ENCODE data around the gene PORCN. TPM values are rescaled to one million over a fixed set of nuclear protein-coding genes. Genes with fewer than 3 reads are reported as not detected.

Gene PORCN
- total and polyA plus RNA-seq, 7 experiments from 2014 or later: 10.0 to 19.0 (median 15.5) TPM

DNA sequence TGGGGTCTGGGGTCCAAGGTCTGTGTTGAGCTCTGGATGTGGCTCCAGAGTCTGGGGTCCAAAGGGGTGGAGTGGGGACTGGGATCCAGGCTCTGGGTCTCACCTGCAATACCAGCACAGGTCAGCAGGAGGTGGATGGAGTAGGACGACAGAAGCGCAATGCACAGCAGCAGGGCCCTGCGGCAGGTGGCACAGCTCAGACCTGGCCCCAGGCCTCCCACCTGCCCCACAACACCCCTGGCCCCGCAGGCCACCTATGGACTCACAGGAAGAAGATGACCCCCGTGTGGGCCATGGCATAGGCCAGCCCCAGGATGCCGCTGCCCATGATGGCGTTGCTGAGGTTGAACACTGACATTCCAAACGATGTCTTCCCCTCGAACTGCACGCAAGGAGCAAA lies 42.1 kb upstream of the PORCN start:
- intact Hi-C loops (cut with micrococcal nuclease): loop anchor here in 1 of 2 donors (5.0 kb wide), 1 partner anchor 41 kb away; the partner anchor contains the start of gene PORCN
- CTCF ChIA-PET: no interaction called here

DNA sequence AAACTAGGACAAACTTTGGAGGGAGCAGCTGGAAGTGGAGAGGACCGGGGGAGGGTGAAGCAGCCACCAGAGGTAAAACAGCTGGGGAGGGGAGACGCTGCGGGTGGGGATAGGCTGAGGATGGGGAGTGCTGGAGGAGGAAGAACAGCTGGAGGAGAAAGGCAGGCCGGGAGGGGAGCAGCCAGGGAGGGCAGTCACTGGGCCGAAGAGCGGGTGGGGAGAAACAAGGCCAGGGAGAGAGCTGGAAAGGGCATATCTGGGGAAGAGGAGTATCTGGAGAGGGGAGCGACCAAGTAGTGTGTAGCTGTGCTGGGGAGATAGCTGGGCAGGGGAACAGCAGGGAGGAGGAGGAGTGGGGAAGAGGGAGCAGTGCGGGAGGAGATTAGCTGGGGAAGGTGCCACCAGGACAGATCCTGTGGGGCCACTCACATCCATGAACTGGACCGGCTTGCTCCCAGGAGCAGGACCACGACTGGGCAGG lies 41.5 kb upstream of the PORCN start:
- intact Hi-C loops (cut with micrococcal nuclease): loop anchor here in 1 of 2 donors (5.0 kb wide), 1 partner anchor 40 kb away; the partner anchor contains the start of gene PORCN
- Histone ChIP-seq H3K27me3 (ENCODE audit: control insufficient read depth in 2 of 2, insufficient read depth in 2 of 2, low read length in 2 of 2) (no peaks in the 10 kb centered on the region), H3K36me3 (ENCODE audit: control insufficient read depth in 2 of 3, insufficient read depth in 3 of 3, low read length in 3 of 3) (no peaks in the 10 kb centered on the region), H3K4me1 (ENCODE audit: control insufficient read depth in 2 of 2, insufficient read depth in 2 of 2, low read length in 2 of 2) (peaks cover 0 to 5% of the 10 kb centered on the region in 2 donors), H3K27ac (ENCODE audit: low read depth, low read length) (no peak overlapping the region), H3K4me3 (ENCODE audit: low read length) (no peak overlapping the region), H3K9me3 (ENCODE audit: control insufficient read depth in 2 of 3, low read length in 3 of 3) (no peaks in the 10 kb centered on the region)
- ChIA-PET CTCF (interaction anchor here (0.7 kb wide), 1 partner anchor 480 kb away, joined by 4 read pairs; no protein-coding TSS in a partner anchor), POLR2A (interaction anchor here (2.1 kb wide), 1 partner anchor 107 kb away, joined by 7 read pairs; the partner anchor contains the start of gene RBM3)
- peak overlapping the region in 3 of 9 donors; percentile 4 to 96 (median 55) for H3K27ac Mint-ChIP-seq
- no peak for ATAC-seq
- H3K4me3 Mint-ChIP-seq: peak overlapping the region in 8 of 10 donors; percentile 21 to 97 (median 67)
- peaks cover 12 to 44% (median 24%) of the 10 kb centered on the region in 7 donors for H3K4me1 Mint-ChIP-seq
- H3K36me3 Mint-ChIP-seq: peaks cover 0 to 31% (median 6%) of the 10 kb centered on the region in 5 donors
- no peaks in the 10 kb centered on the region for H3K9me3 Mint-ChIP-seq
- H3K27me3 Mint-ChIP-seq: no peaks in the 10 kb centered on the region
- DNase-seq: no peak

More for the DNA sequence above, 42.1 kb upstream of the PORCN start:
- Mint-ChIP-seq H3K36me3 (peaks cover 0 to 31% (median 6%) of the 10 kb centered on the region in 5 donors), H3K9me3 (no peaks in the 10 kb centered on the region), H3K4me3 (peak overlapping the region in 7 of 10 donors; percentile 16 to 97 (median 42)), H3K27me3 (no peaks in the 10 kb centered on the region), H3K27ac (peak overlapping the region in 1 of 9 donors; percentile 49), H3K4me1 (peaks cover 12 to 47% (median 24%) of the 10 kb centered on the region in 7 donors)
- no peak overlapping the region for H3K4me3 ChIP-seq (ENCODE audit: low read length)
- H3K4me1 ChIP-seq (ENCODE audit: control insufficient read depth in 2 of 2, insufficient read depth in 2 of 2, low read length in 2 of 2): peaks cover 0 to 5% of the 10 kb centered on the region in 2 donors
- H3K36me3 ChIP-seq (ENCODE audit: control insufficient read depth in 2 of 3, insufficient read depth in 3 of 3, low read length in 3 of 3): peaks cover 0 to 3% (median 0%) of the 10 kb centered on the region in 3 experiments
- DNase-seq (peak in 1 of 9 donors; percentile 25), ATAC-seq (peak; percentile 34)
- H3K27me3 ChIP-seq (ENCODE audit: control insufficient read depth in 2 of 2, insufficient read depth in 2 of 2, low read length in 2 of 2): no peaks in the 10 kb centered on the region
- POLR2A ChIA-PET: no interaction called here
- H3K9me3 ChIP-seq (ENCODE audit: control insufficient read depth in 2 of 3, low read length in 3 of 3): no peaks in the 10 kb centered on the region
- H3K27ac ChIP-seq (ENCODE audit: low read depth, low read length): no peak overlapping the region

DNA sequence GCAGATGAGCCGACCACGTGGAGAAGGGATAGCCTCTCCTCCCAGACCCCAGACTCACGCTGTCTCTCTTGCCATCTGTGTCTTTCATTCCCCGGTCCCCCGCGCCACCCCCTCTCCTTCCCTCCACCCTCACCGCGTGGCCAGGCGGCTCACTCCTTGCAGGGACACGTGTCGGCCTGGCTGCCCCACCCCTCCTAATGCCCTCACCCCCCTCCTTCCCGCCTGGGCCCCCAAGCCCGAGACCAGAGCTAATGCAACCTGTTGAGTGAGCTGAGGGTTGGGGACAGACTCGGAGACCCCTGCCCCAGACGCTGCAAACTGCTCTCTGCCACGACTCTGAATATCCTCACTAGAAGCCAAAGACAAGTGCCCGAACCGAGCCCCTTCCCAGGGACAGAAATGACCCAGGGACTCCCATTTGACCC lies 40.5 kb upstream of the PORCN start:
- peak overlapping the region; percentile 89 to 97 (median 92) for H3K4me3 Mint-ChIP-seq
- DNase-seq: peak in 1 of 9 donors; percentile 36
- peaks cover 12 to 41% (median 24%) of the 10 kb centered on the region in 7 donors for H3K4me1 Mint-ChIP-seq
- Histone ChIP-seq H3K4me1 (ENCODE audit: control insufficient read depth in 2 of 2, insufficient read depth in 2 of 2, low read length in 2 of 2) (peaks cover 0 to 5% of the 10 kb centered on the region in 2 donors), H3K27me3 (ENCODE audit: control insufficient read depth in 2 of 2, insufficient read depth in 2 of 2, low read length in 2 of 2) (no peaks in the 10 kb centered on the region), H3K27ac (ENCODE audit: low read depth, low read length) (peak overlapping the region; percentile 73), H3K36me3 (ENCODE audit: control insufficient read depth in 2 of 3, insufficient read depth in 3 of 3, low read length in 3 of 3) (no peaks in the 10 kb centered on the region), H3K4me3 (ENCODE audit: low read length) (peak overlapping the region; percentile 64), H3K9me3 (ENCODE audit: control insufficient read depth in 2 of 3, low read length in 3 of 3) (no peaks in the 10 kb centered on the region)
- CTCF ChIA-PET: interaction anchor here (0.7 kb wide), 1 partner anchor 71 kb away, joined by 3 read pairs; the partner anchor contains the start of gene TBC1D25
- H3K27ac Mint-ChIP-seq: peak overlapping the region in 7 of 9 donors; percentile 38 to 96 (median 80)
- H3K27me3 Mint-ChIP-seq: no peaks in the 10 kb centered on the region
- no peaks in the 10 kb centered on the region for H3K9me3 Mint-ChIP-seq
- peaks cover 0 to 26% (median 6%) of the 10 kb centered on the region in 5 donors for H3K36me3 Mint-ChIP-seq
- POLR2A ChIA-PET: interaction anchor here (2.1 kb wide), 1 partner anchor 106 kb away, joined by 7 read pairs; the partner anchor contains the start of gene RBM3
- peak; percentile 65 for ATAC-seq
- intact Hi-C loops (cut with micrococcal nuclease): loop anchor here in 1 of 2 donors (5.0 kb wide), 1 partner anchor 39 kb away; the partner anchor contains the start of gene PORCN

DNA sequence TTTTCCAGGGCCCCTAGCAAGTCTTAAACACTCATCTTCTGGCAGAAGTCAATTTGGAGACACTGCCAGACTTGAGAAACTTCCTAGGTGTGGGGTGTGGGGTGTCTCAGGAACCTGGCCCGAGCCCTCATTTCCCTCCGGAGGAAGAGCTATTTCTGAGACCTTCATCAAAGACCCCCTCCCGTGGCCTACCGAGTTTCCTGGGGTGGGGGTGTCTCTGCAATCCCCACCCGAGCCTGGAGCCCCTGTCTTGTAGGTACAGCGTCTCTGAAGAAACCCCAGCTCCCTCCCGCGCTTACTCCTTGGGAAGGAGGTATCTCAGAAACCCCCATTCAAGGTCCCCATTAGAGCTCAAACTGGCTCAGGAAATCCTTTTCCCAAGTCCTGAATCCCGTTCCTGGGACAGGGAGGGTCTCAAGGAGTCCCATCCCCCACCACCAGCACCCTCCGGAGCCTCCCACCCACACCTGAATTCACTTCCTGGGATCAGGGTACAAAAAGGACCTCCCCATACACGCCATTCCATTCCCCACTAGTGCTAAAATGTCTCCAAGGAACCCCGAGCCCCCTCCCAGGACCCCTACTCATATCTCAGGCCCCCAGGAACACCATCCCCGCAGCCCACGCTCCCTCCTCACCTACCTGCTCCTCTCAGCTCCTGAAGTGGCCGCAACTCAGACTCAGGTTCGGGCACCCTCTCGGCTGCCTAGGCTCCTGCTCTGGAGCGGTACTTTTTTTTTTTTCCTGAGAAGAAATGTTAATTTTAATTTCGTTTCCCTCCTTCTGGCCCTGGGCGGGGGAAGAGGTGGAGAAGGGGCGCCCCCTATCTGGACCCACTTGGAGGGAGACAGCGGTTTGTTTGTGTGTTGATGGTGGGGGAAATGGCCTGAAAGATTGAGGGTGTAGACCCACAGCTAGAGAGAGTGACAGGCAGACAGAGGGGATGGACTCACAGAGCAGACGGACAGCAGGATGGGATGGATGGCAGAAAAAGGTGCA lies 39.8 kb upstream of the PORCN start:
- no peaks in the 10 kb centered on the region for H3K27me3 Mint-ChIP-seq
- CTCF ChIA-PET: interaction anchor here (0.7 kb wide), 3 partner anchors 25 to 343 kb away, joined by 3 to 4 read pairs (median 4); partner anchors contain the start of gene TBC1D25
- intact Hi-C loops (cut with micrococcal nuclease): loop anchor here in 1 of 2 donors (1.0 to 5.0 kb wide), 2 partner anchors 38 to 386 kb away; partner anchors contain the start of gene PORCN

DNA sequence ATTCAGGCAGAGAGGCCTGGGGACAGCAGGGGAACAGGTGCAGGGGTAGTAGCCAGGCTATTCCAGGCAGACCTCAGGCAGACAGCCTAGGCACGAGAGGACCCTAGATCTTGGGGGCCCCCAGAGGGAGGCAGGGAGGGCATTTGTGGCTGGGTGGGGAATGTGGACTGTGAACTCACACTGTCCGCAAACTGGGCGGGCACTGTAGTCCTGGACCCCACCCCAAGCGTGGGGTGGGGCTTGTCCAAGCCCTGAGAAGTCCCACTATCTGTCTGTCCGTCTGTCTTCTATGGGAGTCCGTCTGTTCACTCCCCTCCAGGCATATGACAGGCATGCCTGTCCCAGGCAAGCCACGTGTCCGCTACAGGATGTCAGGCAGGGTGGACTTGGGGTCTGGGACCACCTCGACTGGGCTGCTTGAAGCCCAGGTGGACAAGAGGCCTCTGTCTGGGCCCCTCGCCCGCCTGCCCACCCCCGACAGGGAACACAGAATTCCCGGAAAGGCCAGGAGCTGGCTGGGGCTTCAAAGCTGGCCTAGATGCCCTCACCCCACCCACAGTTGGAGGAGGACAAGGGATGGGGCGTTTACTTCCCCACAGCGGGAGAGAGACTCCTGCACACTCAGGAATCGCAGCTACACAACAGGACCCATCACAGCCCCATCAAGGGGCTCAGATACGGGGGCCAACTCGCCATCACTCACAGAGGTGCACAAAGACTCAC lies 38.5 kb upstream of the PORCN start, which contains the start of gene SLC38A5:
SLC38A5 (minus strand) TSS at position 151 of the 723 bp plus-strand sequence. CDS start 2,336 bp downstream, outside the sequence.
- H3K4me3 Mint-ChIP-seq: peak within 1 kb of the TSS; percentile 89 to 97 (median 92)
- intact Hi-C loops (cut with micrococcal nuclease): loop anchor here (10.0 kb wide), 3 partner anchors 215 to 1635 kb away; partner anchors contain the start of genes RP2 (in 1 of the 2), SUV39H1 (in 1 of the 2) and WAS (in 1 of the 2)
- peaks cover 0 to 5% of the 10 kb centered on the region in 2 donors for H3K4me1 ChIP-seq (ENCODE audit: control insufficient read depth in 2 of 2, insufficient read depth in 2 of 2, low read length in 2 of 2)
- DNase-seq: no peak
- peak within 1 kb of the TSS; percentile 73 for H3K27ac ChIP-seq (ENCODE audit: low read depth, low read length)
- H3K4me1 Mint-ChIP-seq: peaks cover 11 to 38% (median 21%) of the 10 kb centered on the region in 7 donors
- H3K27me3 Mint-ChIP-seq: no peaks in the 10 kb centered on the region
- no peak for ATAC-seq
- CTCF ChIA-PET: no interaction called here
- H3K9me3 ChIP-seq (ENCODE audit: control insufficient read depth in 2 of 3, low read length in 3 of 3): no peaks in the 10 kb centered on the region
- peak within 1 kb of the TSS; percentile 64 for H3K4me3 ChIP-seq (ENCODE audit: low read length)
- H3K9me3 Mint-ChIP-seq: no peaks in the 10 kb centered on the region
- H3K27ac Mint-ChIP-seq: peak within 1 kb of the TSS; percentile 73 to 96 (median 82)
- no peaks in the 10 kb centered on the region for H3K36me3 ChIP-seq (ENCODE audit: control insufficient read depth in 2 of 3, insufficient read depth in 3 of 3, low read length in 3 of 3)
- POLR2A ChIA-PET: interaction anchor here (1.0 kb wide), 1 partner anchor 38 kb away, joined by 3 read pairs; no protein-coding TSS in a partner anchor
- no peaks in the 10 kb centered on the region for H3K27me3 ChIP-seq (ENCODE audit: control insufficient read depth in 2 of 2, insufficient read depth in 2 of 2, low read length in 2 of 2)
- H3K36me3 Mint-ChIP-seq: peaks cover 0 to 18% (median 3%) of the 10 kb centered on the region in 5 donors

More for the DNA sequence above, 39.8 kb upstream of the PORCN start:
- Mint-ChIP-seq H3K9me3 (no peaks in the 10 kb centered on the region), H3K4me1 (peaks cover 12 to 39% (median 23%) of the 10 kb centered on the region in 7 donors), H3K27ac (peak overlapping the region; percentile 73 to 96 (median 82)), H3K4me3 (peak overlapping the region; percentile 89 to 97 (median 92)), H3K36me3 (peaks cover 0 to 25% (median 6%) of the 10 kb centered on the region in 5 donors)
- POLR2A ChIA-PET: interaction anchor here (0.6 to 2.1 kb wide), 4 partner anchors 14 to 106 kb away, joined by 3 to 7 read pairs (median 3); partner anchors contain the start of gene RBM3
- peak in 7 of 9 donors; percentile 16 to 38 (median 24) for DNase-seq
- Histone ChIP-seq H3K27ac (ENCODE audit: low read depth, low read length) (peak overlapping the region; percentile 73), H3K36me3 (ENCODE audit: control insufficient read depth in 2 of 3, insufficient read depth in 3 of 3, low read length in 3 of 3) (no peaks in the 10 kb centered on the region), H3K4me3 (ENCODE audit: low read length) (peak overlapping the region; percentile 64), H3K9me3 (ENCODE audit: control insufficient read depth in 2 of 3, low read length in 3 of 3) (no peaks in the 10 kb centered on the region), H3K4me1 (ENCODE audit: control insufficient read depth in 2 of 2, insufficient read depth in 2 of 2, low read length in 2 of 2) (peaks cover 0 to 5% of the 10 kb centered on the region in 2 donors), H3K27me3 (ENCODE audit: control insufficient read depth in 2 of 2, insufficient read depth in 2 of 2, low read length in 2 of 2) (no peaks in the 10 kb centered on the region)
- ATAC-seq: peak; percentile 64
